GM18526 (cell line): ENCODE results near the gene ALPP.

Experiments used
- POLR2A ChIP-seq: IDR thresholded peaks from 3 replicates; pipeline ENCODE4 v1.6.1; 2011; ENCODE audit not compliant: insufficient read length; ENCODE audit errors: extremely low read depth

ALPP gene

GRCh38 chr2:232363784-232364615 is 14.6 kb upstream of the ALPP start:
- no peak for TF ChIP-seq POLR2A

GRCh38 chr2:232365621-232366321 is 12.8 kb upstream of the ALPP start:
- no peak for TF ChIP-seq POLR2A

DNA sequence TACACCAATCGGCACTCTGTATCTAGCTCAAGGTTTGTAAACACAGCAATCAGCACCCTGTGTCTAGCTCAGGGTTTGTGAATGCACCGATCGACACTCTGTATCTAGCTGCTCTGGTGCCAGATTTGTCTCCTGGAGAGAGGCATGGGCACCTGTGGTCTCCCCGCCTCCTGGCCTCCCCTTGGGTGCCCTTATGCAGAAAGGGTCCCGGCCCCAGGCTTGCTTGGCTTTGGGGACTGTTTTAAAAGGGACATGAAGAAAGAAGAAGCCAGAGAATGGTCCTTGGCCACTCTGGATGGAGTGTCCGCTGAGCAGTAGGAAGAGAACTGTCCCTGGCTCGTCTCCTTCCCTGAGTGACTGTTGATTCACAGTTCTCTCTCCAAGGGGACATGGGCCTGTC is 11.5 kb upstream of the ALPP start:
- TF ChIP-seq POLR2A: no peak

- no peak for TF ChIP-seq POLR2A
Observed at GRCh38 chr2:232367591-232368233, 10.8 kb upstream of the ALPP start.

DNA sequence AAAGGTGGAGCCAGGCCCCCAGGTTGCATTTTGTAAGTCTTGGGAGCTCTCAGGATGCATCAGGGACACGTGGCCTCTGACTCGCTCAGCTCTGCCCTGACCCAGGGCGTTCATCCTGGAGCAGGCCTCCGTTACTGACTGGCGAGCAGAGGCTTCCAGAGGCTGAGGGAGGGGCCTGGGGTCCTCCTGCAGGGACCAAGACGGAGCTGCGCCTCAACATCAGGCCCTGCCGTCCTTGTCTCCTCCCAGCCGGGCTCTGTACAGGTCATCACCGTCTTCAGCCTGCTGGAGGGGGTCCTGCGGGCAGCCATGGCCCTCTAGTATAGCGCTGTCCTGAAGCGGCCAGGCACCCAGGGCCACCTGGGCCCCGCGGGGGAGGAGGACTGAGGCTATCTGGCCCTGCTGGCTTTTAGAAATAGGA is 10.2 kb upstream of the ALPP start:
- TF ChIP-seq POLR2A: no peak

- no peak for TF ChIP-seq POLR2A
Observed at GRCh38 chr2:232369126-232369951, 9.2 kb upstream of the ALPP start.

- no peak for TF ChIP-seq POLR2A
Observed at GRCh38 chr2:232372231-232373208, 6.0 kb upstream of the ALPP start.

- TF ChIP-seq POLR2A: no peak
Observed at GRCh38 chr2:232374356-232374755, 4.2 kb upstream of the ALPP start.

GRCh38 chr2:232375164-232375563 is 3.4 kb upstream of the ALPP start:
- TF ChIP-seq POLR2A: no peak

DNA sequence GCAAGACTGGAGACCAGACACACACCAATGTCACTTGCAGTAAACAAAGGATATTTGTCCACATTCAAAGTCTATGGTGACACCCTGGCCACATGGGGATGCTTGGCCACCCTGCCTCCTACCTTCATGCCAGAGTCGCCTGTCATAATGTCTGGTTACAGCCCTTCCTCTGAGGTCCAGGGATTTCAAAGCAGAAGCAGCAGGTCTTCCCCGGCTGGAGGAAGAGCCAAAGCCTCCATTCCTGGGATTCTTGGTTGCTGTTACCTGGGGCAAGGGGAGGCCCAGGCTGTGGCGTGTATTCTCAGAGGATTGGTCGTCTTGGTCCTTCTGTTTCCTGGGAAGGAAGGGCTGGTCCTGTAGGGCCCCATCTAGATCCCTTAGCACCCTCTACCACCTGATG is 2.3 kb upstream of the ALPP start:
- no peak for TF ChIP-seq POLR2A

GRCh38 chr2:232376713-232377112 is 1.8 kb upstream of the ALPP start:
- TF ChIP-seq POLR2A: no peak

GRCh38 chr2:232377319-232377718 is 1.2 kb upstream of the ALPP start:
- no peak for TF ChIP-seq POLR2A

DNA sequence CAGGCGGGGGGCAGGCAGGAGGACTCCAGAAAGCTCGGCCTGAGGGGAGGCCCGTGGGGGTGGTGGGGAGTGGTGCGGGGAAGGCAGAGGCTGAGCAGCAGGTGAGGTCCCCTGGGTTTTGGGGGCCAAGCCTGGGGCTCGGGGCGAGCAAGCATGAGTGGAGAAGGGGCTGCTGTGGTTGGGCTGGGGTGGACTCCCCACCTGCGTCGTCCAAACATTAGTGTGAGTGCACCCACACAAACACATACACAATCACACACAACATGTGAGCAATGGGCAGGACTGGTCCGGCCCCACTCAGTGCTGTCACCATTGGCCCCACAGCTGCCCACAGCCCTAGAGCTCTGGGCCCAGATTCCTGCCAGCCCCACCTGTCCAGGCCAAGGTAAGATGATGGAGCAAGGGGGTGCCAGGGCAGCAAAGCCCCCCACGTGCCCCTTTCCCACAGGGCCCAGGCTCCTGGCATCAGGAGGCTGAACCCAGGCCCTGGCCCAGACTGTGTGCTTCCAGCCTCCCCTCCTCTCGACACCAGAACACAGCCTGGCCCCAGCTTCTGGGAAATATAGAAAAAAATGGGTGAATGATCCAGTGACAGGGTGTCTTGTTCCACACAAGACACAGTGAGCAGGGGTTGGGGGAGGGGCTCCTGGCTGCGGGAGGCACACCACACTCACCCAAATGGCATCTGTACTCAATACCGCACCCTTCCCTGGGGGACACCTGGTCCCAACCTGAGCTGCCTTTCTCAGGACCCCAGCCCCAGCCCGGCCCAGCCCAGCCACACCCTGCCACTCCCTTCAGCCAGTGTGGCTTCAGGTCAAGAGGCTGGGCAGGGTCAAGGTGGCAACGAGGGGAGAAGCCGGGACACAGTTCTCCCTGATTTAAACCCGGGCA is 463 bp upstream of the ALPP start:
- no peak for TF ChIP-seq POLR2A
